ENCODE data around the gene FBXW9. TPM values are rescaled to one million over a fixed set of nuclear protein-coding genes. Genes with fewer than 3 reads are reported as not detected.
"Not testable (repeated sequence)": the region's sequence is repeated elsewhere in the genome, so short reads cannot be mapped to it uniquely, and the experiment has no call there.

Gene FBXW9
- total RNA-seq, 3 donors from 2014 or later (not counting 1 experiment from before 2014, with no cell fraction given): 2.2 to 3.2 (median 2.9) TPM

- Mint-ChIP-seq H3K27me3 (ENCODE audit: low read depth in 2 of 2) (no peaks in the 10 kb centered on the region), H3K36me3 (no peaks in the 10 kb centered on the region), H3K4me1 (no peaks in the 10 kb centered on the region), H3K9me3 (no peaks in the 10 kb centered on the region), H3K4me3 (no peak overlapping the region), H3K27ac (no peak overlapping the region)
- Histone ChIP-seq H3K4me3 (ENCODE audit: low read length) (no peak overlapping the region), H3K36me3 (ENCODE audit: control insufficient read depth, insufficient read depth, low read length) (peaks cover 47% of the 10 kb centered on the region), H3K27me3 (ENCODE audit: control insufficient read depth, insufficient read depth, low read length) (no peaks in the 10 kb centered on the region), H3K9me3 (ENCODE audit: control insufficient read depth, insufficient read depth, low read length) (no peaks in the 10 kb centered on the region), H3K4me1 (ENCODE audit: control insufficient read depth, insufficient read depth, low read length) (no peaks in the 10 kb centered on the region), H3K27ac (ENCODE audit: low read length) (no peak overlapping the region)
- no peak for ATAC-seq
- intact Hi-C loops (cut with micrococcal nuclease): no loop called here
- TF ChIP-seq, protein P1, sequence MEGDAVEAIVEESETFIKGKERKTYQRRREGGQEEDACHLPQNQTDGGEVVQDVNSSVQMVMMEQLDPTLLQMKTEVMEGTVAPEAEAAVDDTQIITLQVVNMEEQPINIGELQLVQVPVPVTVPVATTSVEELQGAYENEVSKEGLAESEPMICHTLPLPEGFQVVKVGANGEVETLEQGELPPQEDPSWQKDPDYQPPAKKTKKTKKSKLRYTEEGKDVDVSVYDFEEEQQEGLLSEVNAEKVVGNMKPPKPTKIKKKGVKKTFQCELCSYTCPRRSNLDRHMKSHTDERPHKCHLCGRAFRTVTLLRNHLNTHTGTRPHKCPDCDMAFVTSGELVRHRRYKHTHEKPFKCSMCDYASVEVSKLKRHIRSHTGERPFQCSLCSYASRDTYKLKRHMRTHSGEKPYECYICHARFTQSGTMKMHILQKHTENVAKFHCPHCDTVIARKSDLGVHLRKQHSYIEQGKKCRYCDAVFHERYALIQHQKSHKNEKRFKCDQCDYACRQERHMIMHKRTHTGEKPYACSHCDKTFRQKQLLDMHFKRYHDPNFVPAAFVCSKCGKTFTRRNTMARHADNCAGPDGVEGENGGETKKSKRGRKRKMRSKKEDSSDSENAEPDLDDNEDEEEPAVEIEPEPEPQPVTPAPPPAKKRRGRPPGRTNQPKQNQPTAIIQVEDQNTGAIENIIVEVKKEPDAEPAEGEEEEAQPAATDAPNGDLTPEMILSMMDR (IDR thresholded peaks at IDR 0.05): no peak
- 97% methylated on average over 13 of the region's 13 CpGs for WGBS (ENCODE audit: insufficient coverage)
- no peak for DNase-seq
Measured at GRCh38 chr19:12705169-12705568, 8.7 kb upstream of the FBXW9 start.

DNA sequence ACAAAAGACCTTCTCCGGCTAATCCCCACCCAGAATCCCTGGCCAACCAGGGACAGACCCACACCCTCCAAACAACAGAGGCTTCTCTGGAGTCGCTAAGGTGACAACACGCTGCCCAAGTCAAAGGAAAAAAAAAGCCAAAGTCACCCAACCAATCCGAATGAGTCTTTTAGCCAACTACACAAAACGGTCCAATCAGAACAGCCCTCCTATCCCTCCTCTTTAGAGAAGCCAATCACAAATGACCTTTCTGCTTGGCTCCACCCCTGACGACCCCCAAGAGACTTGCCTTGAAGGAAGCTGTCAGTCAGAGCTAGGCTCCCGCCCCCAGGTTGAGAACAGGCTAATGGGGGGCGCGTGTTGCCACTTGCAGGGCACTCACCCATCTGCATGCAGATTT lies 6.6 kb upstream of the FBXW9 start:
- H3K27ac Mint-ChIP-seq: no peak overlapping the region
- 93% methylated on average over 9 of the region's 9 CpGs for WGBS (ENCODE audit: insufficient coverage)

DNA sequence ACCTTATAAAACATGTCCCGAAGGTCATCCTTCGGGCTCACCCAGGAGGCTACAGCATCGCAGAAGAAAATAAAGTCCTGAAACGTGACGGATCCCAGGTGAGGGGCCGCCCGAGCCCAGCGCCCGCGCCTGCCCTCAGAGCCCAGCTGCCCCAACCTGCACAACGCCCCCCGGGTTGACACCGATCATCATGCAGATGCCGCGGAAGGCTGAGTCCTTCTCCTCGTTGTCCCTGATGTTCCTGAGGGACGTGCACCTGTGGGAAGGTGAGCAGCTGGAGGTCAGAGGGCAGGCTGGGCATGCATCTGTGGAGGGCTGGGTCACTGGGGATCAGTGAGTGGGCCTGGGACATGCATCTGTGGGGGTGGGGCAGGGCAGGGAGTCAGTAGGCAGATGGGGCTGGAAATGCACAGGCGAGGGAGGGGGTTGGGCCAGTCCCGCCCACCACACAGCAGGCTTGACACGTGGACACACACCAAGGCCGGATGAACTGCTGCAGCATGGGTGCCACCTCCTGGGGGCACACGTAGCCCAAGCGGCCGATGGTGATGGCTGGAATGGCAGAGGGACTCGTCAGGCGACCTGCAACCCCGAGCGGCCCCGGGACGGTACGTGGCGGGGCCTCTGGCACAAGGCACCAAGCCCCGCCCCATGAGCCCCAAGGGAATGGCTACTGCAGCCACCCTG lies 5.3 kb upstream of the FBXW9 start:
- ATAC-seq (no peak), DNase-seq (no peak)
- TF ChIP-seq, protein P1 (IDR thresholded peaks at IDR 0.05): no peak
- H3K4me3 Mint-ChIP-seq: no peak overlapping the region
- no peaks in the 10 kb centered on the region for H3K36me3 Mint-ChIP-seq
- H3K27me3 Mint-ChIP-seq (ENCODE audit: low read depth in 2 of 2): no peaks in the 10 kb centered on the region
- Histone ChIP-seq H3K27me3 (ENCODE audit: control insufficient read depth, insufficient read depth, low read length) (no peaks in the 10 kb centered on the region), H3K4me1 (ENCODE audit: control insufficient read depth, insufficient read depth, low read length) (peaks cover 5% of the 10 kb centered on the region), H3K36me3 (ENCODE audit: control insufficient read depth, insufficient read depth, low read length) (peaks cover 41% of the 10 kb centered on the region), H3K9me3 (ENCODE audit: control insufficient read depth, insufficient read depth, low read length) (no peaks in the 10 kb centered on the region), H3K4me3 (ENCODE audit: low read length) (no peak overlapping the region), H3K27ac (ENCODE audit: low read length) (no peak overlapping the region)
- H3K4me1 Mint-ChIP-seq: peaks cover 0 to under 1% of the 10 kb centered on the region in 2 donors
- intact Hi-C loops (cut with micrococcal nuclease): no loop called here
- H3K27ac Mint-ChIP-seq: no peak overlapping the region
- no peaks in the 10 kb centered on the region for H3K9me3 Mint-ChIP-seq
- 96% methylated on average over 33 of the region's 33 CpGs for WGBS (ENCODE audit: insufficient coverage)

More for the DNA sequence above, 6.6 kb upstream of the FBXW9 start:
- no peaks in the 10 kb centered on the region for H3K27me3 Mint-ChIP-seq (ENCODE audit: low read depth in 2 of 2)
- Histone ChIP-seq H3K27ac (ENCODE audit: low read length) (no peak overlapping the region), H3K36me3 (ENCODE audit: control insufficient read depth, insufficient read depth, low read length) (peaks cover 41% of the 10 kb centered on the region), H3K9me3 (ENCODE audit: control insufficient read depth, insufficient read depth, low read length) (no peaks in the 10 kb centered on the region), H3K27me3 (ENCODE audit: control insufficient read depth, insufficient read depth, low read length) (no peaks in the 10 kb centered on the region), H3K4me3 (ENCODE audit: low read length) (no peak overlapping the region), H3K4me1 (ENCODE audit: control insufficient read depth, insufficient read depth, low read length) (no peaks in the 10 kb centered on the region)
- no peak overlapping the region for H3K4me3 Mint-ChIP-seq
- no peaks in the 10 kb centered on the region for H3K36me3 Mint-ChIP-seq
- no peaks in the 10 kb centered on the region for H3K4me1 Mint-ChIP-seq
- no peaks in the 10 kb centered on the region for H3K9me3 Mint-ChIP-seq
- DNase-seq: peak in 1 of 2 donors; percentile 40
- TF ChIP-seq, protein P1 (IDR thresholded peaks at IDR 0.05): no peak
- ATAC-seq: peak in 2 of 3 donors; percentile 43 to 53
- intact Hi-C loops (cut with micrococcal nuclease): no loop called here

DNA sequence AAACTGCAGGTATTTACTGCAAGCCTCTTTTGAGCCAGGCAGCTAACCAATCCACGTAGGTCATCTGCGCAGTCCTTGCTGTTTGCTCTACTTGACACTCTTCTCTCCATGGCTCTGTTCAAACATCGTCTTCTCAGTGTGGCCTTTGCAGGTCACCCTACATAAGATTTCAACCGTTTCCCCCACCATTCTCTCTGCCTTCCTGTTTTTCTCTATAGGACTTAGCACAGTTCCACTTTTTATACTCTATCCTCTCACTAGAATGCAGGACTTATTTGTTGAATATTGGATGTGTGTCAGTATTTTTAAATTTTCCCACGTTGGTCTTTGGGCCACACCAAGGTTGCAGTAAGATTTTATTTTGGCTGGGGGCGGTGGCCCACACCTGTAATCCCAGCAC lies 1.7 kb upstream of the FBXW9 start:
- peak overlapping the region; percentile 14 to 80 for H3K27ac Mint-ChIP-seq
- no peaks in the 10 kb centered on the region for H3K9me3 Mint-ChIP-seq
- no peaks in the 10 kb centered on the region for H3K36me3 Mint-ChIP-seq
- Histone ChIP-seq H3K9me3 (ENCODE audit: control insufficient read depth, insufficient read depth, low read length) (no peaks in the 10 kb centered on the region), H3K36me3 (ENCODE audit: control insufficient read depth, insufficient read depth, low read length) (peaks cover 13% of the 10 kb centered on the region), H3K4me1 (ENCODE audit: control insufficient read depth, insufficient read depth, low read length) (peaks cover 19% of the 10 kb centered on the region), H3K4me3 (ENCODE audit: low read length) (no peak overlapping the region), H3K27me3 (ENCODE audit: control insufficient read depth, insufficient read depth, low read length) (no peaks in the 10 kb centered on the region), H3K27ac (ENCODE audit: low read length) (no peak overlapping the region)
- intact Hi-C loops (cut with micrococcal nuclease): no loop called here
- WGBS (ENCODE audit: insufficient coverage): 83% methylated on average over 6 of the region's 6 CpGs
- H3K4me1 Mint-ChIP-seq: peaks cover 0 to 4% of the 10 kb centered on the region in 2 donors
- H3K4me3 Mint-ChIP-seq: peak overlapping the region; percentile 43
- no peaks in the 10 kb centered on the region for H3K27me3 Mint-ChIP-seq (ENCODE audit: low read depth in 2 of 2)
- ATAC-seq: no peak
- no peak for DNase-seq
- TF ChIP-seq, protein P1 (IDR thresholded peaks at IDR 0.05): no peak

DNA sequence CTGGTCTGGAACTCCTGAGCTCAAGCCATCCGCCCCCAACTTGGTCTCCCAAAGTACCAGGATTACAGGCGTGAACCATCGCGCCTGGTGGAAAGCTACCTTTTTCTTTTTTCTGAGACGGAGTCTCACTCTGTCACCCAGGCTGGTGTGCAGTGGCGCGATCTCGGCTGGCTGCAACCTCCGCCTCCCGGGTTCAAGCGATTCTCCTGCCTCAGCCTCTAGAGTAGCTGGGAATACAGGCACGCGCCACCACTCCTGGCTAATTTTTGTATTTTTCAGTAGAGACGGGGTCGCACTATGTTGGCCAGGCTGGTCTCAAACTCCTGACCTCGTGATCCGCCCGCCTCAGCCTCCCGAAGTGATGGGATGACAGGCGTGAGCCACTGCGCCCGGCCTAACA lies 994 bp upstream of the FBXW9 start:
- H3K27ac ChIP-seq (ENCODE audit: low read length); H3K27me3 Mint-ChIP-seq (ENCODE audit: low read depth in 2 of 2); H3K27me3 ChIP-seq (ENCODE audit: control insufficient read depth, insufficient read depth, low read length); H3K4me1 Mint-ChIP-seq; ATAC-seq; H3K36me3 Mint-ChIP-seq; H3K36me3 ChIP-seq (ENCODE audit: control insufficient read depth, insufficient read depth, low read length); H3K9me3 ChIP-seq (ENCODE audit: control insufficient read depth, insufficient read depth, low read length); H3K9me3 Mint-ChIP-seq; DNase-seq; H3K4me3 ChIP-seq (ENCODE audit: low read length); intact Hi-C loops (cut with micrococcal nuclease): not testable (repeated sequence)
- Mint-ChIP-seq H3K4me3 (peak overlapping the region; percentile 31), H3K27ac (peak overlapping the region in 1 of 2 donors; percentile 92)
- H3K4me1 ChIP-seq (ENCODE audit: control insufficient read depth, insufficient read depth, low read length): peaks cover 19% of the 10 kb centered on the region
- 98% methylated on average over 22 of the region's 22 CpGs for WGBS (ENCODE audit: insufficient coverage)
